Heart left ventricle (tissue), 13 donors: ENCODE results near the gene IGF2BP3.
A peak's percentile ranks its signal among the peaks of the same experiment; 100 is the strongest.

ENCODE experiments used
- CTCF ChIP-seq, 12 donors: fragments of 200-600 bp; sonication (generic) in 4 of 12; IDR thresholded peaks; one replicate each; pipeline versions ENCODE4 v1.5.0 to v1.8.0; 2018 to 2022; ENCODE audit warnings: antibody characterized with exemption in 12 of 12, mild to moderate bottlenecking in 5 of 12
- POLR2A ChIP-seq, 2 donors: fragments of 450-650 bp; IDR thresholded peaks; one replicate each; pipeline ENCODE4 v1.6.1; 2017; ENCODE audit warnings: antibody characterized with exemption in 2 of 2, mild to moderate bottlenecking in 2 of 2, moderate library complexity in 2 of 2
- donor health status: ischemic (EF 13 %, LVEDD 7.1; RV severe dilation, severe dysfunction).
- donor health status: DM: no; HTN: yes; CAD: no.
- donor health status: DM: no; HTN: no; CAD: no.
- donor health status: ischemic (EF 25% LVEDD 6.9; RV normal size, moderate dysfunction).
- donor health status: ischemic (EF 25% LVEDD 5.7; RV mildly dilated, moderate dysfunction).
- donor health status: ischemic (EF 35%, LVEDD 5.7; RV mildly dilated, moderate dysfunction).
- donor health status: nonischemic (EF 11% LVEDD 7.7; RV severe dilation, severe dysfunction).
- donor health status: DM: yes; HTN: yes; CAD: no.
- donor health status: PGD.
- donor health status: ischemic (EF 29% LVEDD 5.4; RV normal size, mild dysfunction).
- donor health status: nonischemic (EF 23%, LVEDD 6.1; RV moderate dilation, normal function).

DNA sequence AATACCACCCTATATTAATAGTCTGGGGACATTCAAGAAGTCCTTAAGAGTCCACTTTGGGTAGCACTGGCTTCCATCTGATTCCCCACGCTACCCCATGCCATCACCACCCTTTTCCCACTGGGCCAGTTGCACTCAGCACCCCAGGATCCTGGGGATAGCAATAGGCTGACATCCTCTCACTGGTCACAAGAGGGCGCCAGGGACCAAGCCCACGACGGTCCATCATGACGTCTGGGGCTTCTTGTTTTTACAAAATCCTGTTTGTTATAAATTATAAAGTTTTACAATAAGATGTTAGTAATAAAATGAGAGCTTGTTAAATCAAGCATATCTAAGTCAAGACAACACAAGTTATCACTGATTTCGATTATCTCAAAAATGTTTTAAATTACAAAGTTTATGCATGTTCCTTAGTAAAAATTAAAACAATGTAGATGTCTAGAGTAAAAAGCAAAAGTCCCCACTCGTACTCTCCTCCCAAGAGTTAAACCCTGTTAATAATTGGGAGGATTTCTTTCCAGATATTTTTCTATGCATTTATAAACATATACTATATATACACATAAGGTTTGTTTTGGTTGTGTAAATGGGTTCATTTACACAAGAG, 208.3 kb downstream of the IGF2BP3 start:
- TF ChIP-seq POLR2A (IDR thresholded peaks at IDR 0.05) (no peak), CTCF (IDR thresholded peaks at IDR 0.05) (peak; percentile 59 to 89 (median 75))
